Activated CD4-positive, alpha-beta T cell treated with anti-CD3 and anti-CD28 coated beads, Interleukin-2, amount 10 ng/mL, durations not matched to agents 7 days and 5 days (primary cell): Measurements from ENCODE around the gene MEF2D. TPM values are rescaled to one million over a fixed set of nuclear protein-coding genes. Genes with fewer than 3 reads are reported as not detected.

ENCODE experiments used
- CTCF ChIA-PET: fragments of 350-600 bp; sonication (Branson Sonifier 250); formaldehyde crosslinking; loops from one replicate; lab custom pipeline; 2021; ENCODE audit warnings: antibody characterized with exemption; lab: Charles Lee
- POLR2A ChIA-PET: fragments of 350-600 bp; sonication (Branson Sonifier 250); formaldehyde crosslinking; loops from one replicate; lab custom pipeline; 2021; ENCODE audit warnings: antibody characterized with exemption; lab: Charles Lee
- DNase-seq: peaks from one replicate; pipeline ENCODE4 v3.0.0-alpha.2; 2020
- H3K27ac Mint-ChIP-seq: one replicate; pipeline ENCODE4 v1.8.0; 2021; ENCODE audit warnings: mild to moderate bottlenecking, moderate library complexity, mixed read lengths
- H3K27me3 Mint-ChIP-seq: one replicate; pipeline ENCODE4 v1.8.0; 2021; ENCODE audit warnings: mixed read lengths
- H3K36me3 Mint-ChIP-seq: one replicate; pipeline ENCODE4 v1.8.0; 2021; ENCODE audit warnings: low read depth, mixed read lengths
- H3K4me1 Mint-ChIP-seq: one replicate; pipeline ENCODE4 v1.8.0; 2021; ENCODE audit warnings: mixed read lengths
- H3K4me3 Mint-ChIP-seq: one replicate; pipeline ENCODE4 v1.8.0; 2021; ENCODE audit warnings: mild to moderate bottlenecking, moderate library complexity, mixed read lengths
- H3K9me3 Mint-ChIP-seq: one replicate; pipeline ENCODE4 v1.8.0; 2021; ENCODE audit warnings: mixed read lengths
- total RNA-seq, 2 experiments: library from RNA; stranded (reverse); gene quantifications; one replicate each; pipeline ENCODE4 v1.2.3, GENCODE V29; 2021

Gene MEF2D
- total RNA-seq, 2 experiments from 2014 or later, result 34.0 to 39.4 TPM

GRCh38 chr1:156522443-156522970, 21.9 kb upstream of the MEF2D start:
- CTCF ChIA-PET, result interaction anchor here (1.4 to 3.2 kb wide), 2 partner anchors 12 to 14 kb away, joined by 3 to 9 read pairs; no protein-coding TSS in a partner anchor
- DNase-seq, result no peak
- no peak overlapping the region for H3K27ac Mint-ChIP-seq

GRCh38 chr1:156517748-156518147, 17.2 kb upstream of the MEF2D start:
- H3K27me3 Mint-ChIP-seq, result peaks cover 2% of the 10 kb centered on the region
- DNase-seq, result no peak
- H3K36me3 Mint-ChIP-seq, result no peaks in the 10 kb centered on the region
- no peaks in the 10 kb centered on the region for H3K4me1 Mint-ChIP-seq
- no peaks in the 10 kb centered on the region for H3K9me3 Mint-ChIP-seq
- no peak overlapping the region for H3K27ac Mint-ChIP-seq
- CTCF ChIA-PET, result interaction anchor here (1.3 to 2.1 kb wide), 3 partner anchors 10 to 37 kb away, joined by 4 to 9 read pairs (median 5); no protein-coding TSS in a partner anchor
- POLR2A ChIA-PET, result no interaction called here
- H3K4me3 Mint-ChIP-seq, result no peak overlapping the region

More at GRCh38 chr1:156522443-156522970, 21.9 kb upstream of the MEF2D start:
- H3K9me3 Mint-ChIP-seq, result no peaks in the 10 kb centered on the region
- peaks cover 29% of the 10 kb centered on the region for H3K4me1 Mint-ChIP-seq
- POLR2A ChIA-PET, result no interaction called here
- peaks cover 2% of the 10 kb centered on the region for H3K27me3 Mint-ChIP-seq
- peaks cover 9% of the 10 kb centered on the region for H3K36me3 Mint-ChIP-seq
- H3K4me3 Mint-ChIP-seq, result no peak overlapping the region

GRCh38 chr1:156516821-156517220, 16.2 kb upstream of the MEF2D start:
- ChIA-PET POLR2A (interaction anchor here (0.6 kb wide), 1 partner anchor 12 kb away, joined by 3 read pairs; no protein-coding TSS in a partner anchor), CTCF (interaction anchor here (1.2 to 2.1 kb wide), 4 partner anchors 9 to 36 kb away, joined by 3 to 9 read pairs (median 4); no protein-coding TSS in a partner anchor)
- H3K27me3 Mint-ChIP-seq, result no peaks in the 10 kb centered on the region
- H3K4me1 Mint-ChIP-seq, result peaks cover 6% of the 10 kb centered on the region
- H3K36me3 Mint-ChIP-seq, result no peaks in the 10 kb centered on the region
- DNase-seq, result no peak
- no peak overlapping the region for H3K27ac Mint-ChIP-seq
- no peaks in the 10 kb centered on the region for H3K9me3 Mint-ChIP-seq
- H3K4me3 Mint-ChIP-seq, result no peak overlapping the region

GRCh38 chr1:156515956-156516355, 15.4 kb upstream of the MEF2D start:
- Mint-ChIP-seq H3K36me3 (no peaks in the 10 kb centered on the region), H3K4me3 (no peak overlapping the region), H3K27me3 (no peaks in the 10 kb centered on the region), H3K9me3 (no peaks in the 10 kb centered on the region), H3K27ac (peak overlapping the region; percentile 19), H3K4me1 (peaks cover 9% of the 10 kb centered on the region)
- no peak for DNase-seq
- ChIA-PET CTCF (interaction anchor here (0.7 to 2.1 kb wide), 6 partner anchors 8 to 83 kb away, joined by 3 to 9 read pairs (median 3); partner anchors contain the start of gene MEF2D), POLR2A (no interaction called here)

GRCh38 chr1:156513185-156513584, 12.6 kb upstream of the MEF2D start:
- H3K27ac Mint-ChIP-seq, result no peak overlapping the region
- no peaks in the 10 kb centered on the region for H3K9me3 Mint-ChIP-seq
- no peaks in the 10 kb centered on the region for H3K27me3 Mint-ChIP-seq
- POLR2A ChIA-PET, result no interaction called here
- H3K4me1 Mint-ChIP-seq, result peaks cover 27% of the 10 kb centered on the region
- no peaks in the 10 kb centered on the region for H3K36me3 Mint-ChIP-seq
- CTCF ChIA-PET, result interaction anchor here (1.6 to 1.8 kb wide), 2 partner anchors 8 to 11 kb away, joined by 3 to 5 read pairs; no protein-coding TSS in a partner anchor
- no peak overlapping the region for H3K4me3 Mint-ChIP-seq
- DNase-seq, result no peak

- H3K9me3 Mint-ChIP-seq, result no peaks in the 10 kb centered on the region
- no peak overlapping the region for H3K4me3 Mint-ChIP-seq
- peaks cover 36% of the 10 kb centered on the region for H3K4me1 Mint-ChIP-seq
- CTCF ChIA-PET, result no interaction called here
- POLR2A ChIA-PET, result no interaction called here
- H3K27me3 Mint-ChIP-seq, result no peaks in the 10 kb centered on the region
- H3K36me3 Mint-ChIP-seq, result no peaks in the 10 kb centered on the region
- DNase-seq, result no peak
- H3K27ac Mint-ChIP-seq, result peak overlapping the region; percentile 63
These were observed 11.1 kb upstream of the MEF2D start for GRCh38 chr1:156511644-156512043.

GRCh38 chr1:156510709-156511108, 10.1 kb upstream of the MEF2D start:
- peaks cover 46% of the 10 kb centered on the region for H3K4me1 Mint-ChIP-seq
- no peak overlapping the region for H3K27ac Mint-ChIP-seq
- POLR2A ChIA-PET, result no interaction called here
- no peak for DNase-seq
- H3K9me3 Mint-ChIP-seq, result no peaks in the 10 kb centered on the region
- no peak overlapping the region for H3K4me3 Mint-ChIP-seq
- no peaks in the 10 kb centered on the region for H3K27me3 Mint-ChIP-seq
- H3K36me3 Mint-ChIP-seq, result peaks cover under 1% of the 10 kb centered on the region
- CTCF ChIA-PET, result interaction anchor here (0.6 to 2.0 kb wide), 2 partner anchors 10 to 26 kb away, joined by 4 to 8 read pairs; partner anchors contain the start of gene MEF2D

- Mint-ChIP-seq H3K9me3 (peaks cover 2% of the 10 kb centered on the region), H3K4me3 (no peak overlapping the region)
- POLR2A ChIA-PET, result no interaction called here
These were observed 9.0 kb upstream of the MEF2D start for GRCh38 chr1:156509424-156510034.

GRCh38 chr1:156508955-156509234, 8.3 kb upstream of the MEF2D start:
- no peaks in the 10 kb centered on the region for H3K27me3 Mint-ChIP-seq
- H3K36me3 Mint-ChIP-seq, result peaks cover 10% of the 10 kb centered on the region
- H3K4me3 Mint-ChIP-seq, result no peak overlapping the region
- DNase-seq, result no peak
- peaks cover 62% of the 10 kb centered on the region for H3K4me1 Mint-ChIP-seq
- CTCF ChIA-PET, result interaction anchor here (0.6 to 2.6 kb wide), 10 partner anchors 8 to 384 kb away, joined by 3 to 9 read pairs (median 6); partner anchors contain the start of gene MEF2D
- H3K27ac Mint-ChIP-seq, result peak overlapping the region; percentile 84
- H3K9me3 Mint-ChIP-seq, result peaks cover 2% of the 10 kb centered on the region
- POLR2A ChIA-PET, result no interaction called here

More at GRCh38 chr1:156509424-156510034, 9.0 kb upstream of the MEF2D start:
- Mint-ChIP-seq H3K4me1 (peaks cover 56% of the 10 kb centered on the region), H3K27ac (peak overlapping the region; percentile 55), H3K36me3 (peaks cover 5% of the 10 kb centered on the region), H3K27me3 (no peaks in the 10 kb centered on the region)
- CTCF ChIA-PET, result interaction anchor here (1.2 to 2.6 kb wide), 6 partner anchors 9 to 115 kb away, joined by 3 to 9 read pairs (median 7); partner anchors contain the start of gene MEF2D
- no peak for DNase-seq

GRCh38 chr1:156508205-156508954, 7.8 kb upstream of the MEF2D start:
- peaks cover 2% of the 10 kb centered on the region for H3K9me3 Mint-ChIP-seq
- POLR2A ChIA-PET, result no interaction called here
- H3K4me1 Mint-ChIP-seq, result peaks cover 67% of the 10 kb centered on the region
- H3K27me3 Mint-ChIP-seq, result no peaks in the 10 kb centered on the region
- H3K36me3 Mint-ChIP-seq, result peaks cover 12% of the 10 kb centered on the region
- peak overlapping the region; percentile 6 for H3K4me3 Mint-ChIP-seq
- H3K27ac Mint-ChIP-seq, result peak overlapping the region; percentile 84
- CTCF ChIA-PET, result interaction anchor here (0.6 to 2.6 kb wide), 12 partner anchors 9 to 384 kb away, joined by 3 to 9 read pairs (median 4); partner anchors contain the start of genes ISG20L2 and METTL25B
- DNase-seq, result no peak

GRCh38 chr1:156506450-156506849, 5.9 kb upstream of the MEF2D start:
- Mint-ChIP-seq H3K4me3 (no peak overlapping the region), H3K36me3 (peaks cover 14% of the 10 kb centered on the region), H3K9me3 (peaks cover 4% of the 10 kb centered on the region), H3K27me3 (no peaks in the 10 kb centered on the region), H3K27ac (peak overlapping the region; percentile 99), H3K4me1 (peaks cover 78% of the 10 kb centered on the region)
- CTCF ChIA-PET, result interaction anchor here (2.4 kb wide), 1 partner anchor 10 kb away, joined by 9 read pairs; no protein-coding TSS in a partner anchor
- POLR2A ChIA-PET, result no interaction called here
- DNase-seq, result no peak

- H3K36me3 Mint-ChIP-seq, result peaks cover 14% of the 10 kb centered on the region
- H3K27ac Mint-ChIP-seq, result peak overlapping the region; percentile 99
- no peak for DNase-seq
- POLR2A ChIA-PET, result no interaction called here
- peaks cover 80% of the 10 kb centered on the region for H3K4me1 Mint-ChIP-seq
- H3K9me3 Mint-ChIP-seq, result peaks cover 4% of the 10 kb centered on the region
- H3K27me3 Mint-ChIP-seq, result no peaks in the 10 kb centered on the region
- CTCF ChIA-PET, result interaction anchor here (1.3 to 5.3 kb wide), 2 partner anchors 18 to 25 kb away, joined by 5 to 33 read pairs; no protein-coding TSS in a partner anchor
- H3K4me3 Mint-ChIP-seq, result peak overlapping the region; percentile 69
These were observed 5.2 kb upstream of the MEF2D start for GRCh38 chr1:156505679-156506298.
